Thyroid gland (tissue), 4 donors: ENCODE data around the gene ADPRHL1. TPM values are rescaled to one million over a fixed set of nuclear protein-coding genes. Genes with fewer than 3 reads are reported as not detected.

Experiments
- DNase-seq, 2 donors: peaks; one replicate each; pipeline ENCODE4 v3.0.0-alpha.2; 2019
- H3K27ac ChIP-seq, 3 donors: fragments of 200-600 bp; sonication (generic); 1 replicate in 2 of 3; 2 replicates in 1 of 3; pipeline ENCODE4 v1.5.1; 2016 to 2019; ENCODE audit warnings: mild to moderate bottlenecking in 1 of 3, moderate library complexity in 1 of 3
- H3K27me3 ChIP-seq: fragments of 200-600 bp; sonication (generic); one replicate; pipeline ENCODE4 v1.5.1; 2019
- H3K36me3 ChIP-seq, 2 donors: fragments of 200-600 bp; sonication (generic); one replicate each; pipeline ENCODE4 v1.5.1; 2016 to 2019
- H3K4me1 ChIP-seq, 2 donors: fragments of 200-600 bp; sonication (generic); one replicate each; pipeline ENCODE4 v1.5.1; 2017 to 2019
- H3K4me3 ChIP-seq, 3 donors: fragments of 200-600 bp; sonication (generic); replicated peaks in 1 of 3; 1 replicate in 2 of 3; 2 replicates in 1 of 3; pipeline ENCODE4 v1.5.1; 2016; ENCODE audit warnings: mild to moderate bottlenecking in 1 of 3
- H3K9me3 ChIP-seq: fragments of 200-600 bp; sonication (generic); one replicate; pipeline ENCODE4 v1.5.1; 2017
- POLR2A ChIP-seq, 2 donors: fragments of 450-650 bp; IDR thresholded peaks; one replicate each; pipeline ENCODE4 v1.6.1; 2017; ENCODE audit warnings: antibody characterized with exemption in 2 of 2, mild to moderate bottlenecking in 2 of 2, moderate library complexity in 1 of 2
- WGBS, 2 donors: methylation state at CpG; one replicate each; pipeline ENCODE4 v1.1.5; 2017; 5-methylcytosine and 5-hydroxymethylcytosine counted together
- intact Hi-C: fragments of 100-400 bp; cut with DNase I; formaldehyde crosslinking; loops from one replicate; pipeline ENCODE4 v1.15.1; 2023
- total RNA-seq, 4 donors: library from RNA; depleted of rRNA; stranded (reverse); fragments of >200 nt; gene quantifications; one replicate each; pipeline ENCODE4 v1.2.3, GENCODE V29; 2016
- TF ChIP-seq, protein P1 (sequence below), 6 experiments: fragments of 200-600 bp in 3 of 6; fragments of 450-650 bp in 3 of 6; sonication (generic) in 3 of 6; IDR thresholded peaks; one replicate each; pipeline ENCODE4 v1.5.1; 2016 to 2019; ENCODE audit warnings: antibody characterized with exemption in 6 of 6, mild to moderate bottlenecking in 2 of 6, inconsistent platforms in 1 of 6, moderate library complexity in 1 of 6

ADPRHL1 gene
- total RNA-seq, 4 donors from 2014 or later: 0.20 to 2.0 (median 1.0) TPM

DNA sequence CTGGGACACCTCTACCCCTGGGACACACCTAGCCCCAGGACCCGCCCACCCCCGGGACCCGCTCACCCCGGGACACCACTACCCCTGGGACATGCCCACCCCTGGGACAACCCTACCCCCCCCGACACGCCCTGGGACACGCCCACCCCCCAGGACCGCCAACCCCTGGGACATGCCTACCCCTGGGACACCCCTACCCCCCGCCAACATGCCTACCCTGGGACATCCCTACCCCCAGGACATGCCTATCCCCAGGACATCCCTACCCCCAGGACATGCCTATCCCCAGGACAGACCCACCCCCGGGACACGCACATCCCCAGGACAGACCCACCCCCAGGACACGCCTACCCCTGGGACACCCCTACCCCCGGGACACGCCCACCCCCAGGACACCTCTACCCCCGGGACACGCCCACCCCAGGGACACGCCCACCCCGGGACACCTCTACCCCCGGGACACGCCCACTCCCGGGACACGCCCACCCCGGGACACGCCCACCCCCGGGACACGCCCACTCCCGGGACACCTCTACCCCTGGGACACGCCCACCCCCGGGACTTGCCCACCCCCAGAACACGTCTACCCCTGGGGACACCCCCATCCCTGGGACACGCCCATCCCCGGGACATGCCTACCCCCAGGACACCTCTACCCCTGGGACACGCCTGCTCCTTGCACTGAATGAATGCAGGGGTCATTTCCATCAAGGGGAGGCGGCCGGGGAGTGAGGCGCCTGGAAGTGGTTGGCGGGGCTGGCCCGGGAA, 32.3 kb downstream of the ADPRHL1 start:
- no peaks in the 10 kb centered on the region for H3K27me3 ChIP-seq
- 89 to 90% methylated on average over 6 to 9 of the region's 38 CpGs for WGBS, 2 donors
- no peak for TF ChIP-seq POLR2A (IDR thresholded peaks at IDR 0.05)
- TF ChIP-seq, protein P1, sequence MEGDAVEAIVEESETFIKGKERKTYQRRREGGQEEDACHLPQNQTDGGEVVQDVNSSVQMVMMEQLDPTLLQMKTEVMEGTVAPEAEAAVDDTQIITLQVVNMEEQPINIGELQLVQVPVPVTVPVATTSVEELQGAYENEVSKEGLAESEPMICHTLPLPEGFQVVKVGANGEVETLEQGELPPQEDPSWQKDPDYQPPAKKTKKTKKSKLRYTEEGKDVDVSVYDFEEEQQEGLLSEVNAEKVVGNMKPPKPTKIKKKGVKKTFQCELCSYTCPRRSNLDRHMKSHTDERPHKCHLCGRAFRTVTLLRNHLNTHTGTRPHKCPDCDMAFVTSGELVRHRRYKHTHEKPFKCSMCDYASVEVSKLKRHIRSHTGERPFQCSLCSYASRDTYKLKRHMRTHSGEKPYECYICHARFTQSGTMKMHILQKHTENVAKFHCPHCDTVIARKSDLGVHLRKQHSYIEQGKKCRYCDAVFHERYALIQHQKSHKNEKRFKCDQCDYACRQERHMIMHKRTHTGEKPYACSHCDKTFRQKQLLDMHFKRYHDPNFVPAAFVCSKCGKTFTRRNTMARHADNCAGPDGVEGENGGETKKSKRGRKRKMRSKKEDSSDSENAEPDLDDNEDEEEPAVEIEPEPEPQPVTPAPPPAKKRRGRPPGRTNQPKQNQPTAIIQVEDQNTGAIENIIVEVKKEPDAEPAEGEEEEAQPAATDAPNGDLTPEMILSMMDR (IDR thresholded peaks at IDR 0.05): no peak
- no peak for DNase-seq
- no peak overlapping the region for H3K4me3 ChIP-seq
- no peak overlapping the region for H3K27ac ChIP-seq
- no peaks in the 10 kb centered on the region for H3K4me1 ChIP-seq
- no peaks in the 10 kb centered on the region for H3K9me3 ChIP-seq
- intact Hi-C loops: no loop called here
- H3K36me3 ChIP-seq: no peaks in the 10 kb centered on the region

DNA sequence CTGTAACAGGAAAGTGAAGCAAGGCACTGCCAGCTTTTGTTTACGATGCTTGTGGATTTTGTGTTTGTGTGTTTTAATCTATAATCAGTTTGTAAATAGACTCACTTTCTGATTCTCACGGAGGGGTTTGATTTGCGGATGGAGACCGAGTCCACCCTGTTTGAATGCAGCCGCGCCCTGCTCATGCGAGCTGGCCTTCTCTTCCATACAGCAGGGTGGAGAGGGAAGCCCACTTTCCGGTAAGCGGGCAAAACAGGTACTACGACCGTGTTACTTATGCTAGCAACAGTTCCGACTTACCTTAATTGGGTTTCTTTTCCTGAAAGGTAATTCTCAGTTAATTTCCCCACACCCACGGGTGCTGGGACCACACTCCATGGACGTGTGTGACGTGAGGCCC, 33.1 kb downstream of the ADPRHL1 start:
- 85 to 90% methylated on average over 15 of the region's 15 CpGs for WGBS, 2 donors
- DNase-seq: no peak
- no peaks in the 10 kb centered on the region for H3K4me1 ChIP-seq
- TF ChIP-seq, protein P1 (IDR thresholded peaks at IDR 0.05): no peak
- no peak for TF ChIP-seq POLR2A (IDR thresholded peaks at IDR 0.05)
- intact Hi-C loops: no loop called here
- H3K36me3 ChIP-seq: no peaks in the 10 kb centered on the region
- no peak overlapping the region for H3K27ac ChIP-seq
- H3K9me3 ChIP-seq: no peaks in the 10 kb centered on the region
- no peaks in the 10 kb centered on the region for H3K27me3 ChIP-seq
- H3K4me3 ChIP-seq: no peak overlapping the region

GRCh38 chr13:113419531-113420193, 33.6 kb downstream of the ADPRHL1 start:
- TF ChIP-seq, protein P1 (IDR thresholded peaks at IDR 0.05): no peak
- TF ChIP-seq POLR2A (IDR thresholded peaks at IDR 0.05): no peak
- H3K4me1 ChIP-seq: no peaks in the 10 kb centered on the region
- no peak overlapping the region for H3K27ac ChIP-seq
- no peaks in the 10 kb centered on the region for H3K9me3 ChIP-seq
- no peaks in the 10 kb centered on the region for H3K36me3 ChIP-seq
- H3K27me3 ChIP-seq: no peaks in the 10 kb centered on the region
- intact Hi-C loops: no loop called here
- WGBS, 2 donors: 88% methylated on average over 18 of the region's 18 CpGs
- no peak overlapping the region for H3K4me3 ChIP-seq
- no peak for DNase-seq

- intact Hi-C loops: no loop called here
- Histone ChIP-seq H3K4me1 (no peaks in the 10 kb centered on the region), H3K36me3 (no peaks in the 10 kb centered on the region), H3K27me3 (no peaks in the 10 kb centered on the region), H3K27ac (no peak overlapping the region), H3K9me3 (no peaks in the 10 kb centered on the region), H3K4me3 (no peak overlapping the region)
- DNase-seq: no peak
- WGBS, 2 donors: 75 to 93% methylated on average over 1 of the region's 1 CpG
- TF ChIP-seq, protein P1 (IDR thresholded peaks at IDR 0.05): no peak
- TF ChIP-seq POLR2A (IDR thresholded peaks at IDR 0.05): no peak
These were observed 34.6 kb downstream of the ADPRHL1 start for GRCh38 chr13:113418722-113419049.
